Type B pancreatic cell (in vitro differentiated cells): ENCODE measurements around the gene WNT3A. TPM values are rescaled to one million over a fixed set of nuclear protein-coding genes. Genes with fewer than 3 reads are reported as not detected.

Experiments
- DNase-seq: peaks from one replicate; pipeline ENCODE4 v3.0.0; 2021; ENCODE audit warnings: mixed read lengths; ENCODE audit not compliant: unreplicated experiment; ENCODE audit errors: extremely low spot score
- H3K27ac Mint-ChIP-seq: 2 replicates; pipeline ENCODE4 v1.8.0; 2021; ENCODE audit warnings: mild to moderate bottlenecking, mixed read lengths
- H3K27me3 Mint-ChIP-seq: 2 replicates; pipeline ENCODE4 v1.8.0; 2021; ENCODE audit warnings: mixed read lengths
- H3K36me3 Mint-ChIP-seq: 2 replicates; pipeline ENCODE4 v1.8.0; 2021; ENCODE audit warnings: mixed read lengths
- H3K4me1 Mint-ChIP-seq: one replicate; pipeline ENCODE4 v1.8.0; 2021; ENCODE audit warnings: mixed read lengths; ENCODE audit not compliant: unreplicated experiment
- H3K4me3 Mint-ChIP-seq: 2 replicates; pipeline ENCODE4 v1.8.0; 2021; ENCODE audit warnings: mild to moderate bottlenecking, mixed read lengths
- H3K9me3 Mint-ChIP-seq: 2 replicates; pipeline ENCODE4 v1.8.0; 2021; ENCODE audit warnings: mixed read lengths
- CTCF ChIP-seq: fragments of 200-600 bp; sonication (generic); conservative IDR thresholded peaks from 2 replicates; pipeline ENCODE4 v1.5.0; 2021; ENCODE audit warnings: antibody characterized with exemption, mild to moderate bottlenecking
- total RNA-seq: library from RNA; stranded (reverse); gene quantifications from 2 replicates; pipeline ENCODE4 v1.2.1, GENCODE V29; 2021; ENCODE audit warnings: low replicate concordance

The WNT3A gene
- total RNA-seq, 1 donor from 2014 or later: 6.4 TPM

GRCh38 chr1:228009116-228009827 lies 2.5 kb downstream of the WNT3A start:
- Mint-ChIP-seq H3K36me3 (no peaks in the 10 kb centered on the region), H3K27me3 (peaks cover 82% of the 10 kb centered on the region), H3K9me3 (no peaks in the 10 kb centered on the region), H3K4me3 (peak overlapping the region; percentile 78), H3K4me1 (peaks cover 4% of the 10 kb centered on the region), H3K27ac (no peak overlapping the region)
- DNase-seq: no peak
- no peak for TF ChIP-seq CTCF

GRCh38 chr1:228009828-228010775 lies 3.3 kb downstream of the WNT3A start:
- TF ChIP-seq CTCF: no peak
- Mint-ChIP-seq H3K9me3 (no peaks in the 10 kb centered on the region), H3K36me3 (no peaks in the 10 kb centered on the region), H3K4me1 (peaks cover 4% of the 10 kb centered on the region), H3K27ac (peak overlapping the region; percentile 15), H3K27me3 (peaks cover 81% of the 10 kb centered on the region), H3K4me3 (no peak overlapping the region)
- peak; percentile 65 for DNase-seq

- TF ChIP-seq CTCF: no peak
- Mint-ChIP-seq H3K4me3 (no peak overlapping the region), H3K27me3 (peaks cover 74% of the 10 kb centered on the region), H3K4me1 (peaks cover 4% of the 10 kb centered on the region), H3K9me3 (no peaks in the 10 kb centered on the region), H3K27ac (peak overlapping the region; percentile 15), H3K36me3 (no peaks in the 10 kb centered on the region)
- peak; percentile 62 for DNase-seq
Measured at GRCh38 chr1:228010921-228011320, 4.1 kb downstream of the WNT3A start.

GRCh38 chr1:228011721-228012311 lies 5.0 kb downstream of the WNT3A start:
- Mint-ChIP-seq H3K27ac (no peak overlapping the region), H3K4me1 (peaks cover 4% of the 10 kb centered on the region), H3K36me3 (no peaks in the 10 kb centered on the region), H3K9me3 (no peaks in the 10 kb centered on the region), H3K27me3 (peaks cover 73% of the 10 kb centered on the region), H3K4me3 (no peak overlapping the region)
- DNase-seq: no peak
- no peak for TF ChIP-seq CTCF

GRCh38 chr1:228012555-228012954 lies 5.8 kb downstream of the WNT3A start:
- no peak overlapping the region for H3K27ac Mint-ChIP-seq
- no peak for TF ChIP-seq CTCF
- no peaks in the 10 kb centered on the region for H3K9me3 Mint-ChIP-seq
- H3K4me3 Mint-ChIP-seq: no peak overlapping the region
- no peaks in the 10 kb centered on the region for H3K4me1 Mint-ChIP-seq
- DNase-seq: no peak
- peaks cover 71% of the 10 kb centered on the region for H3K27me3 Mint-ChIP-seq
- H3K36me3 Mint-ChIP-seq: no peaks in the 10 kb centered on the region
